Heart left ventricle (tissue), 16 donors: ENCODE results near the gene PIGC. TPM values are rescaled to one million over a fixed set of nuclear protein-coding genes. Genes with fewer than 3 reads are reported as not detected.

Experiments used
- ATAC-seq, 4 donors: fragments of 200-7000 bp; cut with Tn5 transposase; one replicate each; pipeline ENCODE4 v1.9.1; 2020 to 2022; ENCODE audit warnings: moderate library complexity in 4 of 4, mild to moderate bottlenecking in 3 of 4, moderate number of reproducible peaks in 1 of 4
- DNase-seq, 5 donors: peaks; one replicate each; pipeline ENCODE4 v3.0.0-alpha.2; 2020
- H3K27ac ChIP-seq, 12 donors: fragments of 200-600 bp; sonication (generic) in 4 of 12; one replicate each; pipeline versions ENCODE4 v1.5.0 to v1.8.0; 2016 to 2022; ENCODE audit warnings: mild to moderate bottlenecking in 2 of 12
- H3K27me3 ChIP-seq, 9 donors: fragments of 200-600 bp; sonication (generic) in 2 of 9; one replicate each; pipeline versions ENCODE4 v1.5.1 to v1.8.0; 2016 to 2022; ENCODE audit warnings: mild to moderate bottlenecking in 3 of 9
- H3K36me3 ChIP-seq, 9 donors: fragments of 200-600 bp; sonication (generic) in 2 of 9; one replicate each; pipeline versions ENCODE4 v1.5.0 to v1.8.0; 2018 to 2022; ENCODE audit warnings: mild to moderate bottlenecking in 2 of 9
- H3K4me1 ChIP-seq, 12 donors: fragments of 200-600 bp; sonication (generic) in 4 of 12; one replicate each; pipeline versions ENCODE4 v1.5.0 to v1.8.0; 2016 to 2022; ENCODE audit warnings: mild to moderate bottlenecking in 3 of 12
- H3K4me3 ChIP-seq, 12 donors: fragments of 200-600 bp; sonication (generic) in 4 of 12; one replicate each; pipeline versions ENCODE4 v1.5.0 to v1.8.0; 2017 to 2022; ENCODE audit warnings: mild to moderate bottlenecking in 9 of 12, moderate library complexity in 4 of 12
- H3K9me3 ChIP-seq, 12 donors: fragments of 200-600 bp; sonication (generic) in 4 of 12; one replicate each; pipeline versions ENCODE4 v1.5.0 to v1.8.0; 2016 to 2022; ENCODE audit warnings: mild to moderate bottlenecking in 1 of 12
- CTCF ChIP-seq, 12 donors: fragments of 200-600 bp; sonication (generic) in 4 of 12; IDR thresholded peaks; one replicate each; pipeline versions ENCODE4 v1.5.0 to v1.8.0; 2018 to 2022; ENCODE audit warnings: antibody characterized with exemption in 12 of 12, mild to moderate bottlenecking in 5 of 12
- POLR2A ChIP-seq, 2 donors: fragments of 450-650 bp; IDR thresholded peaks; one replicate each; pipeline ENCODE4 v1.6.1; 2017; ENCODE audit warnings: antibody characterized with exemption in 2 of 2, mild to moderate bottlenecking in 2 of 2, moderate library complexity in 2 of 2
- WGBS, 4 donors: extraction: QIAGEN DNeasy Blood & Tissue Kit in 2 of 4; methylation state at CpG; one replicate each; pipeline versions ENCODE4 v1.1.5 to v1.1.7; 2013 to 2018; 5-methylcytosine and 5-hydroxymethylcytosine counted together
- intact Hi-C, 10 donors: fragments of 100-400 bp; cut with DNase I; formaldehyde crosslinking; loops; one replicate each; pipeline versions ENCODE4 v1.11.1 to v1.14.2; 2022
- polyA plus RNA-seq, 2 donors: library from polyadenylated mRNA; stranded (reverse); fragments of 200-250 nt; gene quantifications; one replicate each; pipeline ENCODE4 v1.2.3, GENCODE V29; 2013
- total RNA-seq, 9 donors: library from RNA; depleted of rRNA in 2 of 9; stranded (reverse); fragments of >200 nt in 2 of 9; fragmentation: NEBNext Ultra II Directional in 3 of 9; extraction: Animal tissue kit (Norgen Biotek cat#: 25700) in 3 of 9; gene quantifications; one replicate each; pipeline versions ENCODE4 v1.1.0 to v1.2.4, GENCODE V29; 2016 to 2023
- donor health status: ischemic (EF 13 %, LVEDD 7.1; RV severe dilation, severe dysfunction).
- donor health status: healthy with polysubstance abuse.
- donor health status: DM: no; HTN: yes; CAD: no.
- donor health status: DM: no; HTN: no; CAD: no.
- donor health status: ischemic (EF 25% LVEDD 6.9; RV normal size, moderate dysfunction).
- donor health status: ischemic (EF 25% LVEDD 5.7; RV mildly dilated, moderate dysfunction).
- donor health status: healthy.
- donor health status: DM: yes; HTN: yes; CAD: no.
- donor health status: ischemic (EF 35%, LVEDD 5.7; RV mildly dilated, moderate dysfunction).
- donor health status: nonischemic (EF 11% LVEDD 7.7; RV severe dilation, severe dysfunction).
- donor health status: DM: yes; HTN: yes; CAD: no.
- donor health status: PGD.
- donor health status: ischemic (EF 29% LVEDD 5.4; RV normal size, mild dysfunction).
- donor health status: nonischemic (EF 23%, LVEDD 6.1; RV moderate dilation, normal function).

The PIGC gene
- total and polyA plus RNA-seq, 11 donors: 12.3 to 22.9 (median 15.7) TPM

- Histone ChIP-seq H3K4me3 (no peak overlapping the region), H3K4me1 (peaks cover 0 to 20% (median 0%) of the 10 kb centered on the region in 12 donors), H3K27ac (no peak overlapping the region), H3K9me3 (no peaks in the 10 kb centered on the region), H3K27me3 (no peaks in the 10 kb centered on the region), H3K36me3 (no peaks in the 10 kb centered on the region)
- no peak for DNase-seq
- WGBS, 4 donors: 71 to 81% (median 77%) methylated on average over 1 of the region's 1 CpG
- no peak for ATAC-seq
- TF ChIP-seq POLR2A (IDR thresholded peaks at IDR 0.05) (no peak), CTCF (IDR thresholded peaks at IDR 0.05) (no peak)
- intact Hi-C loops: no loop called here
Measured at GRCh38 chr1:172472495-172472894, 28.6 kb upstream of the PIGC start.

GRCh38 chr1:172471666-172472065 lies 27.8 kb upstream of the PIGC start:
- 89 to 100% (median 96%) methylated on average over 1 of the region's 1 CpG for WGBS, 4 donors
- intact Hi-C loops: no loop called here
- peaks cover 0 to 20% (median 0%) of the 10 kb centered on the region in 12 donors for H3K4me1 ChIP-seq
- DNase-seq: no peak
- no peaks in the 10 kb centered on the region for H3K27me3 ChIP-seq
- no peak for ATAC-seq
- H3K9me3 ChIP-seq: no peaks in the 10 kb centered on the region
- H3K36me3 ChIP-seq: no peaks in the 10 kb centered on the region
- H3K4me3 ChIP-seq: no peak overlapping the region
- H3K27ac ChIP-seq: no peak overlapping the region
- TF ChIP-seq CTCF (IDR thresholded peaks at IDR 0.05) (no peak), POLR2A (IDR thresholded peaks at IDR 0.05) (no peak)

GRCh38 chr1:172470149-172470548 lies 26.3 kb upstream of the PIGC start:
- Histone ChIP-seq H3K4me1 (peaks cover 0 to 20% (median 0%) of the 10 kb centered on the region in 12 donors), H3K9me3 (no peaks in the 10 kb centered on the region), H3K36me3 (no peaks in the 10 kb centered on the region), H3K4me3 (no peak overlapping the region), H3K27me3 (no peaks in the 10 kb centered on the region), H3K27ac (no peak overlapping the region)
- intact Hi-C loops: no loop called here
- ATAC-seq: no peak
- 66 to 73% (median 68%) methylated on average over 2 of the region's 2 CpGs for WGBS, 4 donors
- DNase-seq: no peak
- no peak for TF ChIP-seq CTCF (IDR thresholded peaks at IDR 0.05)
- TF ChIP-seq POLR2A (IDR thresholded peaks at IDR 0.05): no peak

GRCh38 chr1:172469717-172470116 lies 25.8 kb upstream of the PIGC start:
- H3K9me3 ChIP-seq: no peaks in the 10 kb centered on the region
- ATAC-seq (no peak), DNase-seq (no peak)
- H3K27me3 ChIP-seq: no peaks in the 10 kb centered on the region
- no peaks in the 10 kb centered on the region for H3K36me3 ChIP-seq
- no peak overlapping the region for H3K4me3 ChIP-seq
- WGBS, 4 donors: 82 to 89% (median 88%) methylated on average over 3 of the region's 3 CpGs
- TF ChIP-seq POLR2A (IDR thresholded peaks at IDR 0.05): no peak
- no peak for TF ChIP-seq CTCF (IDR thresholded peaks at IDR 0.05)
- H3K27ac ChIP-seq: no peak overlapping the region
- intact Hi-C loops: no loop called here
- H3K4me1 ChIP-seq: peaks cover 0 to 20% (median 0%) of the 10 kb centered on the region in 12 donors
